ENCODE data around the gene JPH2. TPM values are rescaled to one million over a fixed set of nuclear protein-coding genes. Genes with fewer than 3 reads are reported as not detected.

JPH2 gene
- total and polyA plus RNA-seq, 2 experiments from 2014 or later, result 0.16 to 1.1 TPM

DNA sequence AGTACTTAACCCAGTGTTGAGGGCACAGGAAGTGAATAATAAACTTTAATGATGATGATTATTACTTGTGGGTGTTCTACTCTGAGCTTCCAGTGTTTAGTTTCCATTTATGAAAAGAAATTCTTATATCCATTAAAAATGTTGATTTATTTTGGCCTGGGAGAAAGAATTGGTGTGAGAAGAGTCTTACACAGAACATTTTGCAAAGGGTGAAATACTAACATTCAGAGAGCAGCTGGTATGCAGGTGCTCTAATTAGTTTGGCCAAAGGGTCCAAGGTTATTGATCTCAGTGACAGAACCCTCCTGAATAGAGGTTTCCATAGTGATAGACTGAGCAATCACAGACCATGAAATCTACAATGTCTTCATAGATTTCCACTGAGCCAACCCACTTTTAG is 19.1 kb upstream of the JPH2 start (continued):
- TF ChIP-seq, protein P1, sequence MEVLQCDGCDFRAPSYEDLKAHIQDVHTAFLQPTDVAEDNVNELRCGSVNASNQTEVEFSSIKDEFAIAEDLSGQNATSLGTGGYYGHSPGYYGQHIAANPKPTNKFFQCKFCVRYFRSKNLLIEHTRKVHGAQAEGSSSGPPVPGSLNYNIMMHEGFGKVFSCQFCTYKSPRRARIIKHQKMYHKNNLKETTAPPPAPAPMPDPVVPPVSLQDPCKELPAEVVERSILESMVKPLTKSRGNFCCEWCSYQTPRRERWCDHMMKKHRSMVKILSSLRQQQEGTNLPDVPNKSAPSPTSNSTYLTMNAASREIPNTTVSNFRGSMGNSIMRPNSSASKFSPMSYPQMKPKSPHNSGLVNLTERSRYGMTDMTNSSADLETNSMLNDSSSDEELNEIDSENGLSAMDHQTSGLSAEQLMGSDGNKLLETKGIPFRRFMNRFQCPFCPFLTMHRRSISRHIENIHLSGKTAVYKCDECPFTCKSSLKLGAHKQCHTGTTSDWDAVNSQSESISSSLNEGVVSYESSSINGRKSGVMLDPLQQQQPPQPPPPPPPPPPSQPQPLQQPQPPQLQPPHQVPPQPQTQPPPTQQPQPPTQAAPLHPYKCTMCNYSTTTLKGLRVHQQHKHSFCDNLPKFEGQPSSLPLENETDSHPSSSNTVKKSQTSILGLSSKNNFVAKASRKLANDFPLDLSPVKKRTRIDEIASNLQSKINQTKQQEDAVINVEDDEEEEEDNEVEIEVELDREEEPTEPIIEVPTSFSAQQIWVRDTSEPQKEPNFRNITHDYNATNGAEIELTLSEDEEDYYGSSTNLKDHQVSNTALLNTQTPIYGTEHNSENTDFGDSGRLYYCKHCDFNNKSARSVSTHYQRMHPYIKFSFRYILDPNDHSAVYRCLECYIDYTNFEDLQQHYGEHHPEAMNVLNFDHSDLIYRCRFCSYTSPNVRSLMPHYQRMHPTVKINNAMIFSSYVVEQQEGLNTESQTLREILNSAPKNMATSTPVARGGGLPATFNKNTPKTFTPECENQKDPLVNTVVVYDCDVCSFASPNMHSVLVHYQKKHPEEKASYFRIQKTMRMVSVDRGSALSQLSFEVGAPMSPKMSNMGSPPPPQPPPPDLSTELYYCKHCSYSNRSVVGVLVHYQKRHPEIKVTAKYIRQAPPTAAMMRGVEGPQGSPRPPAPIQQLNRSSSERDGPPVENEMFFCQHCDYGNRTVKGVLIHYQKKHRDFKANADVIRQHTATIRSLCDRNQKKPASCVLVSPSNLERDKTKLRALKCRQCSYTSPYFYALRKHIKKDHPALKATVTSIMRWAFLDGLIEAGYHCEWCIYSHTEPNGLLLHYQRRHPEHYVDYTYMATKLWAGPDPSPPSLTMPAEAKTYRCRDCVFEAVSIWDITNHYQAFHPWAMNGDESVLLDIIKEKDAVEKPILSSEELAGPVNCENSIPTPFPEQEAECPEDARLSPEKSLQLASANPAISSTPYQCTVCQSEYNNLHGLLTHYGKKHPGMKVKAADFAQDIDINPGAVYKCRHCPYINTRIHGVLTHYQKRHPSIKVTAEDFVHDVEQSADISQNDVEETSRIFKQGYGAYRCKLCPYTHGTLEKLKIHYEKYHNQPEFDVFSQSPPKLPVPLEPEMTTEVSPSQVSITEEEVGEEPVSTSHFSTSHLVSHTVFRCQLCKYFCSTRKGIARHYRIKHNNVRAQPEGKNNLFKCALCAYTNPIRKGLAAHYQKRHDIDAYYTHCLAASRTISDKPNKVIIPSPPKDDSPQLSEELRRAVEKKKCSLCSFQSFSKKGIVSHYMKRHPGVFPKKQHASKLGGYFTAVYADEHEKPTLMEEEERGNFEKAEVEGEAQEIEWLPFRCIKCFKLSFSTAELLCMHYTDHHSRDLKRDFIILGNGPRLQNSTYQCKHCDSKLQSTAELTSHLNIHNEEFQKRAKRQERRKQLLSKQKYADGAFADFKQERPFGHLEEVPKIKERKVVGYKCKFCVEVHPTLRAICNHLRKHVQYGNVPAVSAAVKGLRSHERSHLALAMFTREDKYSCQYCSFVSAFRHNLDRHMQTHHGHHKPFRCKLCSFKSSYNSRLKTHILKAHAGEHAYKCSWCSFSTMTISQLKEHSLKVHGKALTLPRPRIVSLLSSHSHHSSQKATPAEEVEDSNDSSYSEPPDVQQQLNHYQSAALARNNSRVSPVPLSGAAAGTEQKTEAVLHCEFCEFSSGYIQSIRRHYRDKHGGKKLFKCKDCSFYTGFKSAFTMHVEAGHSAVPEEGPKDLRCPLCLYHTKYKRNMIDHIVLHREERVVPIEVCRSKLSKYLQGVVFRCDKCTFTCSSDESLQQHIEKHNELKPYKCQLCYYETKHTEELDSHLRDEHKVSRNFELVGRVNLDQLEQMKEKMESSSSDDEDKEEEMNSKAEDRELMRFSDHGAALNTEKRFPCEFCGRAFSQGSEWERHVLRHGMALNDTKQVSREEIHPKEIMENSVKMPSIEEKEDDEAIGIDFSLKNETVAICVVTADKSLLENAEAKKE (CRISPR knock-in tag; IDR thresholded peaks at IDR 0.05), result no peak

DNA sequence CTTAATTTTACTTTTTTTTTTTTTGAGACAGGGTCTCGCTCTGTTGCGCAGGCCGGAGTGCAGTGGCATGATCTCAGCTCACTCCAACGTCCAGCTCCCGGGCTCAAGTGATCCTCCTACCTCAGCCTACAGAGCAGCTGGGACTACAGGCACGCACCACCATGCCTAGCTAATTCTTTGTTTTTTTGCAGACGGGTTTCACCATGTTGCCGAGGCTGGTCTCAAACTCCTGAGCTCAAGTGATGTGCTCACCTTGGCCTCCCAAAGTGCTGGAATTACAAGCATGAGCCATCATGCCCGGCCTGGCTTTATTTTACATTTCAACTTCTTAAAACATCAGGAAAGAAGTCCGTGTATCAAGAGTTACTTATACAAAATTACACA is 17.8 kb upstream of the JPH2 start:
- H3K4me1 Mint-ChIP-seq, result peaks cover 16% of the 10 kb centered on the region; the same call in 2 of the 3 replicates
- H3K27me3 Mint-ChIP-seq (ENCODE audit: insufficient read depth, low read depth, poor library complexity), result peaks cover 4% of the 10 kb centered on the region
- no peaks in the 10 kb centered on the region; the same call in 2 of the 3 replicates for H3K9me3 Mint-ChIP-seq
- no peak overlapping the region for H3K27ac ChIP-seq (ENCODE audit: low read depth)
- no peak overlapping the region for H3K4me3 Mint-ChIP-seq
- H3K27ac Mint-ChIP-seq, result no peak overlapping the region; the same call in 1 of the 2 replicates
- TF ChIP-seq STAT1 (IDR thresholded peaks at IDR 0.05; ENCODE audit: unreplicated experiment), result no peak
- TF ChIP-seq, protein P2, sequence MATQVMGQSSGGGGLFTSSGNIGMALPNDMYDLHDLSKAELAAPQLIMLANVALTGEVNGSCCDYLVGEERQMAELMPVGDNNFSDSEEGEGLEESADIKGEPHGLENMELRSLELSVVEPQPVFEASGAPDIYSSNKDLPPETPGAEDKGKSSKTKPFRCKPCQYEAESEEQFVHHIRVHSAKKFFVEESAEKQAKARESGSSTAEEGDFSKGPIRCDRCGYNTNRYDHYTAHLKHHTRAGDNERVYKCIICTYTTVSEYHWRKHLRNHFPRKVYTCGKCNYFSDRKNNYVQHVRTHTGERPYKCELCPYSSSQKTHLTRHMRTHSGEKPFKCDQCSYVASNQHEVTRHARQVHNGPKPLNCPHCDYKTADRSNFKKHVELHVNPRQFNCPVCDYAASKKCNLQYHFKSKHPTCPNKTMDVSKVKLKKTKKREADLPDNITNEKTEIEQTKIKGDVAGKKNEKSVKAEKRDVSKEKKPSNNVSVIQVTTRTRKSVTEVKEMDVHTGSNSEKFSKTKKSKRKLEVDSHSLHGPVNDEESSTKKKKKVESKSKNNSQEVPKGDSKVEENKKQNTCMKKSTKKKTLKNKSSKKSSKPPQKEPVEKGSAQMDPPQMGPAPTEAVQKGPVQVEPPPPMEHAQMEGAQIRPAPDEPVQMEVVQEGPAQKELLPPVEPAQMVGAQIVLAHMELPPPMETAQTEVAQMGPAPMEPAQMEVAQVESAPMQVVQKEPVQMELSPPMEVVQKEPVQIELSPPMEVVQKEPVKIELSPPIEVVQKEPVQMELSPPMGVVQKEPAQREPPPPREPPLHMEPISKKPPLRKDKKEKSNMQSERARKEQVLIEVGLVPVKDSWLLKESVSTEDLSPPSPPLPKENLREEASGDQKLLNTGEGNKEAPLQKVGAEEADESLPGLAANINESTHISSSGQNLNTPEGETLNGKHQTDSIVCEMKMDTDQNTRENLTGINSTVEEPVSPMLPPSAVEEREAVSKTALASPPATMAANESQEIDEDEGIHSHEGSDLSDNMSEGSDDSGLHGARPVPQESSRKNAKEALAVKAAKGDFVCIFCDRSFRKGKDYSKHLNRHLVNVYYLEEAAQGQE (IDR thresholded peaks at IDR 0.05; ENCODE audit: unreplicated experiment), result no peak
- TF ChIP-seq, protein P3, sequence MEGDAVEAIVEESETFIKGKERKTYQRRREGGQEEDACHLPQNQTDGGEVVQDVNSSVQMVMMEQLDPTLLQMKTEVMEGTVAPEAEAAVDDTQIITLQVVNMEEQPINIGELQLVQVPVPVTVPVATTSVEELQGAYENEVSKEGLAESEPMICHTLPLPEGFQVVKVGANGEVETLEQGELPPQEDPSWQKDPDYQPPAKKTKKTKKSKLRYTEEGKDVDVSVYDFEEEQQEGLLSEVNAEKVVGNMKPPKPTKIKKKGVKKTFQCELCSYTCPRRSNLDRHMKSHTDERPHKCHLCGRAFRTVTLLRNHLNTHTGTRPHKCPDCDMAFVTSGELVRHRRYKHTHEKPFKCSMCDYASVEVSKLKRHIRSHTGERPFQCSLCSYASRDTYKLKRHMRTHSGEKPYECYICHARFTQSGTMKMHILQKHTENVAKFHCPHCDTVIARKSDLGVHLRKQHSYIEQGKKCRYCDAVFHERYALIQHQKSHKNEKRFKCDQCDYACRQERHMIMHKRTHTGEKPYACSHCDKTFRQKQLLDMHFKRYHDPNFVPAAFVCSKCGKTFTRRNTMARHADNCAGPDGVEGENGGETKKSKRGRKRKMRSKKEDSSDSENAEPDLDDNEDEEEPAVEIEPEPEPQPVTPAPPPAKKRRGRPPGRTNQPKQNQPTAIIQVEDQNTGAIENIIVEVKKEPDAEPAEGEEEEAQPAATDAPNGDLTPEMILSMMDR (conservative IDR thresholded peaks at IDR 0.05; ENCODE audit: low read depth in 2 of 2), result no peak
- no peak overlapping the region for H3K4me2 ChIP-seq
- H3K36me3 Mint-ChIP-seq (ENCODE audit: low read depth), result peaks cover 43% of the 10 kb centered on the region
- DNase-seq (ENCODE audit: low spot score) (no peak), ATAC-seq (no peak)
- peaks cover 12% of the 10 kb centered on the region for H3K4me1 ChIP-seq (ENCODE audit: insufficient read depth)
- H3K27me3 ChIP-seq (ENCODE audit: insufficient read depth), result no peaks in the 10 kb centered on the region
- no peak overlapping the region for H2AFZ ChIP-seq
- H4K20me1 ChIP-seq (replicated peaks; ENCODE audit: insufficient read depth), result peaks cover 35% of the 10 kb centered on the region
- H3K9me2 ChIP-seq (ENCODE audit: insufficient read depth), result no peaks in the 10 kb centered on the region
- H3F3A ChIP-seq (replicated peaks; ENCODE audit: low read depth), result no peaks in the 10 kb centered on the region
- no peak overlapping the region for H3K4me3 ChIP-seq
- H3K79me2 ChIP-seq (replicated peaks; ENCODE audit: insufficient read depth), result peaks cover 86% of the 10 kb centered on the region
- peaks cover 29% of the 10 kb centered on the region for H3K36me3 ChIP-seq (ENCODE audit: insufficient read depth)

All from GM23338 (cell line).